H1 (cell line): Measurements from ENCODE around the gene RPL38. TPM values are rescaled to one million over a fixed set of nuclear protein-coding genes. Genes with fewer than 3 reads are reported as not detected.

Experiments
- CHD1 ChIP-seq: IDR thresholded peaks from 2 replicates; pipeline ENCODE4 v1.6.1; 2012; ENCODE audit warnings: low read depth, low read length, improper control_type of control experiment
- EZH2 ChIP-seq: fragments of 200-600 bp; sonication (generic); IDR thresholded peaks from 2 replicates; pipeline ENCODE4 v1.7.1; 2012; ENCODE audit warnings: low read depth, mild to moderate bottlenecking, moderate library complexity, low read length, inconsistent platforms; ENCODE audit not compliant: severe bottlenecking
- JUND ChIP-seq: IDR thresholded peaks from 2 replicates; pipeline ENCODE4 v1.6.1; 2011; ENCODE audit warnings: mild to moderate bottlenecking, improper control_type of control experiment, low read length
- KDM1A ChIP-seq: fragments of 200-600, 300-600 bp; sonication (generic); IDR thresholded peaks from 2 replicates; pipeline ENCODE4 v1.7.1; 2016; ENCODE audit warnings: mild to moderate bottlenecking, low read length, borderline replicate concordance
- KDM5A ChIP-seq: fragments of 200-600 bp; IDR thresholded peaks from 2 replicates; pipeline ENCODE4 v1.7.1; 2012; ENCODE audit warnings: mild to moderate bottlenecking, low read length, inconsistent platforms, mixed read lengths
- NANOG ChIP-seq: IDR thresholded peaks from 2 replicates; pipeline ENCODE4 v1.6.1; 2011; ENCODE audit warnings: low read length, low read depth, mild to moderate bottlenecking, inconsistent platforms; ENCODE audit not compliant: insufficient read depth, poor library complexity, severe bottlenecking
- NRF1 ChIP-seq: IDR thresholded peaks from 2 replicates; pipeline ENCODE4 v1.6.1; 2011; ENCODE audit warnings: mild to moderate bottlenecking, low read depth, low read length, improper control_type of control experiment
- POU5F1 ChIP-seq: IDR thresholded peaks from 2 replicates; pipeline ENCODE4 v1.6.1; 2011; ENCODE audit warnings: low read depth, mild to moderate bottlenecking, low read length, moderate library complexity
- RAD21 ChIP-seq, 2 experiments: IDR thresholded peaks in 1 of 2; conservative IDR thresholded peaks in 1 of 2; 2 replicates each; pipeline ENCODE4 v1.6.1; 2011; ENCODE audit warnings: low read depth in 2 of 2, low read length in 2 of 2, improper control_type of control experiment in 1 of 2, inconsistent platforms in 1 of 2, mild to moderate bottlenecking in 1 of 2, moderate library complexity in 1 of 2
- RFX5 ChIP-seq: IDR thresholded peaks from 2 replicates; pipeline ENCODE4 v1.6.1; 2011; ENCODE audit warnings: low read depth, low read length, improper control_type of control experiment, borderline replicate concordance
- YY1 ChIP-seq: IDR thresholded peaks from 2 replicates; pipeline ENCODE4 v1.6.1; 2011; ENCODE audit warnings: low read depth, mild to moderate bottlenecking, low read length
- polyA plus RNA-seq, 7 experiments: library from polyadenylated mRNA; depleted of rRNA in 3 of 7; stranded (reverse) in 5 of 7; unstranded in 2 of 7; fragments of >200 nt in 5 of 7; fragments of 200-250 nt in 2 of 7; gene quantifications; 1 replicate in 5 of 7; 2 replicates in 1 of 7; 4 replicates in 1 of 7; pipeline versions ENCODE4 v1.2.1 to v1.2.3, GENCODE V29; 2011 to 2013; ENCODE audit warnings: missing spikeins in 2 of 7, mixed read lengths in 2 of 7
- total RNA-seq: library from RNA; stranded (reverse); fragmentation: NEBNext Ultra II Directional; extraction: Animal tissue kit (Norgen Biotek cat#: 25700); gene quantifications from 2 replicates; pipeline ENCODE4 v1.2.1, GENCODE V29; 2021
- TF ChIP-seq, protein P1 (sequence below): IDR thresholded peaks from 2 replicates; pipeline ENCODE4 v1.6.1; 2011; ENCODE audit warnings: low read length, improper control_type of control experiment

The RPL38 gene
- total and polyA plus RNA-seq, 2 of the 8 experiments (the other 6 are each of a cell fraction or from before 2014, with no cell fraction given) = 412 to 1,195 TPM

DNA sequence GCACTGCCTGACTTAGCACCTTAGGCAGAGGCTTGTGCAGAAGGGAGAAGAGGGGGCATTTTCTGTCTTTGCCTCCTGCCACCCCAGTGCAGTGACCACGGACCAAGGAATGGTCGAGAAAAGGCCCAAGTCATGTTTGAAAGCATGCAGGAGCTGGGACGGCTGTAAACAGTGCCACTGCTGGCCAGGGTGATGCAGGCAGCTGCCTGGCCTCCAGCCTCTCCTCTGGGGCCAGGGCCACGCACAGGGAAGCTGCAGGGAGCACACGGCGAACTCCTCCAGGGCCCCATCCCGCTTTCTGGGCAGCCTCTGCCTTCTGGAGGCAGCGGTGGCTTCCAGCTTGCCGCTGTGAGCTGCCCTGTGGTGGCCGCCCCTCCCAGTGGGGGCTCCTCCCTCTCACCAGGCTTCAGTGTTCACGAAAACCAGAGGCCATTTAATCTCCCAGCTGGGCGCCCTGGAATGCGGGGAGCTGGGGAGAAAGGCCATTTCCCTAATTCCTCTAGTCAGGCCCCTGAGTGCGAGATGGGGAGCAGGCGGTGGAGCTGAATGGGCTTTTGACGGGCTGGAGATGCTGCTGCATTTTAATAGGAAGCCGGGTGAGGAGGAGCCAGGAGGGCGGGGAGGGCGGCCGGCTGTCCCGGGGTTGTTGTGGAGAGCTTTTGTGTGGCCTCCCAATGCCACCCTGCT is 41.8 kb downstream of the RPL38 start (continued):
- TF ChIP-seq CHD1 (no peak), KDM5A (no peak), JUND (no peak), POU5F1 (no peak), NANOG (peak; percentile 72), NRF1 (no peak), EZH2 (no peak), YY1 (0 out of 2 replicates have a peak, but pooled peaks have one; percentile 52), RAD21 (IDR thresholded peaks at IDR 0.05 in 1 of 2, conservative IDR thresholded peaks at IDR 0.05 in 1 of 2; ENCODE audit: low read depth in 2 of 2, low read length in 2 of 2) (no peak), KDM1A (peak; percentile 43; the same call in 1 of the 2 replicates), RFX5 (no peak)
- TF ChIP-seq, protein P1, sequence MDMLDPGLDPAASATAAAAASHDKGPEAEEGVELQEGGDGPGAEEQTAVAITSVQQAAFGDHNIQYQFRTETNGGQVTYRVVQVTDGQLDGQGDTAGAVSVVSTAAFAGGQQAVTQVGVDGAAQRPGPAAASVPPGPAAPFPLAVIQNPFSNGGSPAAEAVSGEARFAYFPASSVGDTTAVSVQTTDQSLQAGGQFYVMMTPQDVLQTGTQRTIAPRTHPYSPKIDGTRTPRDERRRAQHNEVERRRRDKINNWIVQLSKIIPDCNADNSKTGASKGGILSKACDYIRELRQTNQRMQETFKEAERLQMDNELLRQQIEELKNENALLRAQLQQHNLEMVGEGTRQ = no peak
